ENCODE measurements around the gene TREX2.

- no peak for TF ChIP-seq POLR2AphosphoS5 (IDR thresholded peaks at IDR 0.05; ENCODE audit: borderline replicate concordance, low read depth, low read length)
- TF ChIP-seq EZH2 (IDR thresholded peaks at IDR 0.05), result no peak
Observed at GRCh38 chrX:153491351-153491914, 45.6 kb upstream of the TREX2 start.
